Thyroid gland (tissue), 4 donors: ENCODE data around the gene RTTN.

Experiments
- CTCF ChIP-seq, 6 experiments: fragments of 200-600 bp in 3 of 6; fragments of 450-650 bp in 3 of 6; sonication (generic) in 3 of 6; IDR thresholded peaks; one replicate each; pipeline ENCODE4 v1.5.1; 2016 to 2019; ENCODE audit warnings: antibody characterized with exemption in 6 of 6, mild to moderate bottlenecking in 2 of 6, inconsistent platforms in 1 of 6, moderate library complexity in 1 of 6
- POLR2A ChIP-seq, 2 donors: fragments of 450-650 bp; IDR thresholded peaks; one replicate each; pipeline ENCODE4 v1.6.1; 2017; ENCODE audit warnings: antibody characterized with exemption in 2 of 2, mild to moderate bottlenecking in 2 of 2, moderate library complexity in 1 of 2

- no peak for TF ChIP-seq CTCF (IDR thresholded peaks at IDR 0.05)
- TF ChIP-seq POLR2A (IDR thresholded peaks at IDR 0.05): no peak
These were observed 28.9 kb downstream of the RTTN start for GRCh38 chr18:70176537-70176936.
